Memory B cell (primary cell): ENCODE measurements around the gene SMPD4.
A peak's percentile ranks its signal among the peaks of the same experiment; 100 is the strongest.
"Not testable (repeated sequence)": the region's sequence is repeated elsewhere in the genome, so short reads cannot be mapped to it uniquely, and the experiment has no call there.

Experiments
- ATAC-seq: fragments of 150-1000 bp; cut with Tn5 transposase; 2 replicates; pipeline ENCODE4 v1.10.0; 2021; ENCODE audit warnings: low read depth, mild to moderate bottlenecking, moderate library complexity
- DNase-seq, 2 donors: peaks; one replicate each; pipeline ENCODE4 v3.0.0; 2022; ENCODE audit warnings: low spot score in 2 of 2
- H3K27ac Mint-ChIP-seq: one replicate; pipeline ENCODE4 v1.8.0; 2022; ENCODE audit warnings: mild to moderate bottlenecking, moderate library complexity, mixed read lengths
- H3K27me3 Mint-ChIP-seq: one replicate; pipeline ENCODE4 v1.8.0; 2022; ENCODE audit warnings: mixed read lengths
- H3K36me3 Mint-ChIP-seq: one replicate; pipeline ENCODE4 v1.8.0; 2022; ENCODE audit warnings: mild to moderate bottlenecking, mixed read lengths
- H3K4me1 Mint-ChIP-seq: one replicate; pipeline ENCODE4 v1.8.0; 2022; ENCODE audit warnings: mixed read lengths
- H3K4me3 Mint-ChIP-seq: one replicate; pipeline ENCODE4 v1.8.0; 2022; ENCODE audit warnings: mild to moderate bottlenecking, moderate library complexity, mixed read lengths
- H3K9me3 Mint-ChIP-seq: one replicate; pipeline ENCODE4 v1.8.0; 2022; ENCODE audit warnings: mixed read lengths

The SMPD4 gene

DNA sequence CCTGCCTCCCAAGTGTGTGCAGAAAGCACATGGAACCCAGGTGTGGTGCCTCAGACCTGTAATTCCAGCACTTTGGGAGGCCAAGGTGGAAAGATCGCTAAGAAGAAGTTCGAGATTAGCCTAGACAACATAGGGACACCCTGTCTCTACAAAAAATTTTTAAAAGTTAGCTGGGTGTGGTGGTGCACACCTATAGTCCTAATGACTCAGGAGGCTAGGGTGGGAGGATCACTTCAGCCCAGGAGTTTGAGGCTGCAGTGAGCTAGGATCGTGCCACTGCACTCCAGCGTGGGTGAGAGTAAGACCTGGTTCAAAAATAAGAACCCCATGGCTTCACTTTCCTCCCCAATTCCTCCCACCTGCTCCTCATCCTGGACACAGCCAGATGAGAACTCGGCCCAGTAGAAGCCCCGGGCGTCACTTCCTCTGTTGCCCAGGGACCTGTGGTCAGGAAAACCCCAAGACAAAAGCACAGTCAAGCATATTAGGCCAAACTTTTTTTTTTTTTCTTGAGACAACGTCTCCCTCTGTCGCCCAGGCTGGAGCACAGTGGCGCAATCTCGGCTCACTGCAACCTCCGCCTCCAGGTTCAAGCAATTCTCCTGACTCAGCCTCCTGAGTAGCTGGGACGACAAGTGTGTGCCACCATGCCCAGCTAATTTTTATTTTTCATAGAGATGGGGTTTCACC lies 23.4 kb downstream of the SMPD4 start:
- H3K27me3 Mint-ChIP-seq, H3K9me3 Mint-ChIP-seq: not testable (repeated sequence)
- H3K4me3 Mint-ChIP-seq: peak overlapping the region; percentile 25
- H3K27ac Mint-ChIP-seq: peak overlapping the region; percentile 92
- DNase-seq (peak; percentile 69 to 73), ATAC-seq (peak; percentile 87)
- peaks cover 16% of the 10 kb centered on the region for H3K36me3 Mint-ChIP-seq
- H3K4me1 Mint-ChIP-seq: peaks cover 15% of the 10 kb centered on the region

DNA sequence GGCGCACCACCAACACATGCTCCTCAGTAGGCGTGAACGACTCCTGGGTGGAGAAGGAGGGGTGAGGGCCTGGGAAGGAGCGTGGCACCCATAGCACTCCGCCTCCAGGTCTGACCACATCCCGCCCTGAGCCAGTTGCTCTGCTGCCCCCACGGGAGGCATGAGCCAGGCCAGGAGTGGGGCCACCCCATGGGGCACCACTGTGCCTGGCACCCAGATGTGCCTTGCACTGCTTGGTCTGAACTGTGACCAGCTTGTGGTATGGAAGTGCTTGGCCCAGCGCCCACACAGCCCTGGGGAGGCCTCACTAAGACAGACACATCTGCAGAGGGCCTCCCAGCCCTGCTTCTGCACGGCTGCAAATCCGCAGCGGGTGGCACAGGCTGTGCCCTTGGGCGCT lies 24.0 kb downstream of the SMPD4 start:
- not testable (repeated sequence) for H3K27me3 Mint-ChIP-seq, H3K9me3 Mint-ChIP-seq
- ATAC-seq (peak; percentile 40), DNase-seq (peak; percentile 26 to 49)
- peaks cover 15% of the 10 kb centered on the region for H3K4me1 Mint-ChIP-seq
- H3K4me3 Mint-ChIP-seq: peak overlapping the region; percentile 25
- peak overlapping the region; percentile 92 for H3K27ac Mint-ChIP-seq
- H3K36me3 Mint-ChIP-seq: peaks cover 18% of the 10 kb centered on the region

DNA sequence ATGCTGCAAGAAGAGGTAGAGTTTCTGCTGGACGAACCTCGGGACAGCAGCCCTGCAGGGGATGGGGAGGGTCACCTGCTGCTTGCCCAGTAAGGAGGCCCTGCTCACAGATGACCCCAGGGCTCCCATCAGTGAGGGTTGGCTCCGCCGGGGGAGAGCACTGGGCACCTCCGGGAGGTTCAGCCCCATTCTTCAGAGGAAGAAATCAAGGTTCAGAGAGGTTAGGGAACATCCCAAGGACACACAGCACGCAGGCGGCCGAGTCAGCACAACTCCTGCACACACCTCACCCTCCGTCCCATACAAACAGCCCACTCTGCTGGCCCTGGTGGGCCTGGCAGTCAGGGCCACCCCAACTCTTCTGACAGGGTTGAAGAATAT lies 24.8 kb downstream of the SMPD4 start:
- DNase-seq (no peak), ATAC-seq (no peak)
- peaks cover 19% of the 10 kb centered on the region for H3K36me3 Mint-ChIP-seq
- no peaks in the 10 kb centered on the region for H3K9me3 Mint-ChIP-seq
- no peaks in the 10 kb centered on the region for H3K27me3 Mint-ChIP-seq
- peak overlapping the region; percentile 68 for H3K27ac Mint-ChIP-seq
- H3K4me1 Mint-ChIP-seq: peaks cover 15% of the 10 kb centered on the region
- no peak overlapping the region for H3K4me3 Mint-ChIP-seq

- Mint-ChIP-seq H3K36me3 (peaks cover 18% of the 10 kb centered on the region), H3K4me1 (peaks cover 13% of the 10 kb centered on the region), H3K27ac (peak overlapping the region; percentile 82)
- DNase-seq: peak; percentile 34 to 53
- H3K4me3 Mint-ChIP-seq, H3K9me3 Mint-ChIP-seq, H3K27me3 Mint-ChIP-seq: not testable (repeated sequence)
- peak; percentile 23 for ATAC-seq
Observed at GRCh38 chr2:130155956-130156623, 25.3 kb downstream of the SMPD4 start.

DNA sequence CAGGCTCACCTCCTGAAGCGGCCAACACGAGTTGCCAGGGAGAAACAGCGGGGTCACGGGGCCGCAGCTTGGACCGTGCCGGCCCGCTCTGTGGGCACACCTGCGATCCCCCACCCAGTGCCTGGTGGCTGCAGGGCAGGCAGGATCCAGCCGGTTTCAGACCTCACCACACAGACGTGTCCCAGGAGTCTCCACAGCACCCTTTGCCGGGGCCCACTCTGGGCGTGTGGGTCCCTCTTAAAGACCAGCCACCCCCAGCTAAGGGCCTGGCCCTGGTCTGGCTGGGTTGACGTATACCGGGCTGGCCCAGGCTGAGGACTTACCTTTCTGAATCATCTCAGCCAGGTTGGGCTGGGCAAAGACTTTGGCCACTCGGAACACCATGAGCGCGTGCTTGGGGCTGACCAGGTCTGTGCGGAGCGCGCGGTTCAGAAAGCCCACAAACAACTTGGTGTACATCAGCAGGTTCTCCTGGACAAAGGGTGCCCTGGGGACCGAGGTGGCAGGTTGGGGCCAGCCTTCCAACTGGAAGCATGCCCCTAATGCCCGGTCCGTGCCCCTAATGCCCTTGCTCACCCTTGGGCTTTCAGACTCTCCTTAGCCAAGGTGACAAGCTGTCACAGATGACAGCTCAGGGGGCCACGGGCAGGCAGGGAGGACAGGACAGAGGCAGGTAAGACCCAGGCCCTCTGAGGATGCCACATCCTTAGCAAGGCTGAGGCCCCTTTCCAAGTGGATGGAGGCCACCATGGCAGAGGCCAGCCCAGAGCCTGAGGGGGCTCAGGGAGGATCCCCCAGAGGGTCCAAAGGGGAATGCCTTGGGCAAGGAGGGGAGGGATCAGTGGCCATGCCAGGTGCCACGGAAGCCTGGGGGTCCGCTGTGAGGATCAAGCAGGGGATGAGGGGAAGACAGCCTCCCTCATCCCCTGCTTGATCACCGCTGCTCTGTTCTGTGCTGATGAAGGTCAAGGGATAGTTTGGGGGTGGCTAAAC lies 26.3 kb downstream of the SMPD4 start:
- peaks cover 13% of the 10 kb centered on the region for H3K36me3 Mint-ChIP-seq
- H3K4me3 Mint-ChIP-seq: no peak overlapping the region
- DNase-seq (no peak), ATAC-seq (no peak)
- peak overlapping the region; percentile 82 for H3K27ac Mint-ChIP-seq
- no peaks in the 10 kb centered on the region for H3K27me3 Mint-ChIP-seq
- H3K4me1 Mint-ChIP-seq: peaks cover 10% of the 10 kb centered on the region
- no peaks in the 10 kb centered on the region for H3K9me3 Mint-ChIP-seq

GRCh38 chr2:130154423-130154770 lies 27.0 kb downstream of the SMPD4 start:
- H3K27me3 Mint-ChIP-seq, ATAC-seq, DNase-seq, H3K4me3 Mint-ChIP-seq, H3K27ac Mint-ChIP-seq, H3K9me3 Mint-ChIP-seq, H3K4me1 Mint-ChIP-seq: not testable (repeated sequence)
- H3K36me3 Mint-ChIP-seq: peaks cover 11% of the 10 kb centered on the region

- not testable (repeated sequence) for H3K4me1 Mint-ChIP-seq, H3K4me3 Mint-ChIP-seq, H3K9me3 Mint-ChIP-seq, H3K27ac Mint-ChIP-seq, H3K27me3 Mint-ChIP-seq, ATAC-seq, DNase-seq
- peaks cover 11% of the 10 kb centered on the region for H3K36me3 Mint-ChIP-seq
Observed at GRCh38 chr2:130153721-130154422, 27.5 kb downstream of the SMPD4 start.

DNA sequence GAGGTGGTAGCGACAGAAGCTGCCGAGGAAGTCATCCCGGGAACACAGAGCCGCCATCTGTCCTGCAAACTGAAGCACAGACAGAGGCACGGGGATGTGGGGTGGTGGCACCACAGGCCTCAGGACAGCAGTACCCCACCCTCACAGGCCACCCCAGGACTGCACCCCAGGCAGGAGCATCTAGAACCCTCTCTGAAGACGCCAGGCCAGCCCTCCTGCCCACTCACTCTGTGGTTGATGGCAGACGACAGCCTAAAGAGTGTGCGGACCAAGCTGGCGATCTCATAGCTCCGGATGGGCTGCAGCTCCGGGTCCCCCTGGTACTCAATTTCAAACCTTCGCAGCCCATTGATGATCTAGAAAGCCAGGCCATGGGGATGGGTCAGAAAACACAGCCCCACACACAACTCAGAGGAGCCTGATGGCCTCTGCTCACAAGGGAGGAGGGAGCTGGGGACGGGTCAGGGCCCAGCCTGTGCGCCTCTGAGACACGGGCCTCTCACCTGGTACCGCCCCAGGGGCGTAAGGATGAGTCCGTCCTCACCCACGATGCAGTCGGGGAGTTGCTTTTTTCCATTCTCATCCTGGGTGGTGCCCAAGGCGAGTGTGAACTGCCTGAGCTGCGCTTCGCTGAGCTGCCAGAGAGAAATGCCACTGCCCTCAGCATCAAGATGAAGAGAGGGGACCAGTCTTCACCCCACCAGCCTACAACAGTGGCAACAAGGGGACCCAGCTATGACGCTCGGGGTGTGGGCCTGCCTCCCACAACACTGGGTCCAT lies 28.4 kb downstream of the SMPD4 start:
- Mint-ChIP-seq H3K27me3 (no peaks in the 10 kb centered on the region), H3K36me3 (peaks cover 11% of the 10 kb centered on the region), H3K4me3 (no peak overlapping the region), H3K9me3 (no peaks in the 10 kb centered on the region), H3K27ac (no peak overlapping the region), H3K4me1 (peaks cover 6% of the 10 kb centered on the region)
- DNase-seq: no peak
- no peak for ATAC-seq

GRCh38 chr2:130152136-130152815 lies 29.1 kb downstream of the SMPD4 start:
- H3K4me3 Mint-ChIP-seq, H3K9me3 Mint-ChIP-seq, H3K4me1 Mint-ChIP-seq, H3K27me3 Mint-ChIP-seq, ATAC-seq, H3K27ac Mint-ChIP-seq, DNase-seq: not testable (repeated sequence)
- peaks cover 11% of the 10 kb centered on the region for H3K36me3 Mint-ChIP-seq

GRCh38 chr2:130151145-130151512 lies 30.3 kb downstream of the SMPD4 start:
- not testable (repeated sequence) for H3K4me3 Mint-ChIP-seq, H3K9me3 Mint-ChIP-seq, H3K27me3 Mint-ChIP-seq, H3K4me1 Mint-ChIP-seq, ATAC-seq, H3K27ac Mint-ChIP-seq, DNase-seq
- peaks cover 11% of the 10 kb centered on the region for H3K36me3 Mint-ChIP-seq

DNA sequence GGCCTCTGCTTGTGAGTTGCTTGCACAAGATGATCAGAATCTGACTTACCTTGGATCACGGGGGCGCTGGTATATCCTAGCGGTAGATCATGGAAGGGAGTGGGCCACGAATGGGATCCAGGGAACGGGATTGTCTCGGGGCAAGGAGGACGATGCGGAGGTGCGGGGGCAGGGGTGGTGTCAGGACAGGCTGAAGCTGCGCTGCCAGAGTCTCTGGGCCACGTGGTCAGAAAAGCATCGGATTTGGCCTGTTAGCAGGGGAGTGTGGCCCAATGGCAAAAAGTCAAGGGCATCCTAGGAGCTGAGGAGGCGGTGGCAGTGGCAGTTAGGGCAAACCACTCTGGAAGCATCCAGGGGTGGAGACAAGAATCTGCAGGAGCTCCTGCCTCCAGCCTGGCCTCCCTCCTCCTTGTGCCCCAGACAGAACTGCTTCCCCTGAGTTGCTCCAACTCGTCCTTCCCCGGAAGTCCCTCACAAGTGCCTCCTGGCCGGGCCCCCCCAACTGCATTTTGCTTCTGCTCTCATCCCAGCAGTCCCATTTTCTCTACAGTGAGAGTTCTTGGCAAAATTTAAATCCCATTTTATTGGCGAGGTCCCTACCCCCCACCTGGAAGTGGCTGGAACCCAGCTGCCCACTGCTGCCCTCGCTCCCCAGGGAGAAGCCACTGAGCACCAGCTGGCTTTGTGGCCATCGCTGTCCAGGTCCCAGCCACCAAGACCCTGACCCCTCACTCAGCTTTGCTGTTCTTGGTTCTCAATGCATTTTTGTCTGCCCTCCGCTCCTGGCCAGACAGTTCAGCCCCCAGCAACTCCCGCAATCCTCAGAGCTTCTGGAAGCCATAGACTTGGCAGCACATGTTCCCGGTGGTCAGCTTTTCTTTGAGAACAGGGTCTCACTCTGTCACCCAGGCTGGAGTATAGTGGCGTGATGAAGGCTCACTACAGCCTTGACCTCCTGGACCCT lies 30.9 kb downstream of the SMPD4 start:
- Mint-ChIP-seq H3K4me3 (no peak overlapping the region), H3K36me3 (peaks cover 11% of the 10 kb centered on the region)

GRCh38 chr2:130148515-130148914 lies 32.9 kb downstream of the SMPD4 start:
- ATAC-seq, DNase-seq, H3K27me3 Mint-ChIP-seq, H3K4me3 Mint-ChIP-seq, H3K4me1 Mint-ChIP-seq, H3K27ac Mint-ChIP-seq, H3K36me3 Mint-ChIP-seq, H3K9me3 Mint-ChIP-seq: not testable (repeated sequence)

More for the DNA sequence above, 30.9 kb downstream of the SMPD4 start:
- no peaks in the 10 kb centered on the region for H3K9me3 Mint-ChIP-seq
- ATAC-seq: no peak
- H3K27ac Mint-ChIP-seq: no peak overlapping the region
- peak in 1 of 2 donors; percentile 8 for DNase-seq
- no peaks in the 10 kb centered on the region for H3K4me1 Mint-ChIP-seq
- H3K27me3 Mint-ChIP-seq: peaks cover 5% of the 10 kb centered on the region
